ENCODE measurements around the gene LRRTM2.

GRCh38 chr5:138849882-138850281 lies 25.3 kb downstream of the LRRTM2 start:
- TF ChIP-seq, protein P1, sequence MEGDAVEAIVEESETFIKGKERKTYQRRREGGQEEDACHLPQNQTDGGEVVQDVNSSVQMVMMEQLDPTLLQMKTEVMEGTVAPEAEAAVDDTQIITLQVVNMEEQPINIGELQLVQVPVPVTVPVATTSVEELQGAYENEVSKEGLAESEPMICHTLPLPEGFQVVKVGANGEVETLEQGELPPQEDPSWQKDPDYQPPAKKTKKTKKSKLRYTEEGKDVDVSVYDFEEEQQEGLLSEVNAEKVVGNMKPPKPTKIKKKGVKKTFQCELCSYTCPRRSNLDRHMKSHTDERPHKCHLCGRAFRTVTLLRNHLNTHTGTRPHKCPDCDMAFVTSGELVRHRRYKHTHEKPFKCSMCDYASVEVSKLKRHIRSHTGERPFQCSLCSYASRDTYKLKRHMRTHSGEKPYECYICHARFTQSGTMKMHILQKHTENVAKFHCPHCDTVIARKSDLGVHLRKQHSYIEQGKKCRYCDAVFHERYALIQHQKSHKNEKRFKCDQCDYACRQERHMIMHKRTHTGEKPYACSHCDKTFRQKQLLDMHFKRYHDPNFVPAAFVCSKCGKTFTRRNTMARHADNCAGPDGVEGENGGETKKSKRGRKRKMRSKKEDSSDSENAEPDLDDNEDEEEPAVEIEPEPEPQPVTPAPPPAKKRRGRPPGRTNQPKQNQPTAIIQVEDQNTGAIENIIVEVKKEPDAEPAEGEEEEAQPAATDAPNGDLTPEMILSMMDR (IDR thresholded peaks at IDR 0.05 in 4 of 5, conservative IDR thresholded peaks at IDR 0.05 in 1 of 5), result no peak
- TF ChIP-seq POLR2A (IDR thresholded peaks at IDR 0.05), result no peak

All from gastrocnemius medialis (tissue), 4 donors.